ENCODE measurements around the gene FITM1. TPM values are rescaled to one million over a fixed set of nuclear protein-coding genes. Genes with fewer than 3 reads are reported as not detected.

FITM1 gene
- total and polyA plus RNA-seq, 4 experiments from 2014 or later: 0.69 to 4.2 (median 2.0) TPM

- H3K36me3 Mint-ChIP-seq: peaks cover 51% of the 10 kb centered on the region in 2 donors
- peaks cover 4 to 12% (median 7%) of the 10 kb centered on the region in 4 donors for H3K4me1 Mint-ChIP-seq
- H3K36me3 ChIP-seq (ENCODE audit: insufficient read depth, low read length): peaks cover 55% of the 10 kb centered on the region
- intact Hi-C loops (cut with micrococcal nuclease): no loop called here
- no peaks in the 10 kb centered on the region for H3K27me3 Mint-ChIP-seq
- H3K4me3 Mint-ChIP-seq: no peak overlapping the region
- H3K27me3 ChIP-seq (ENCODE audit: insufficient read depth, low read length): no peaks in the 10 kb centered on the region
- H3K27ac ChIP-seq (ENCODE audit: low read depth, low read length): no peak overlapping the region
- CTCF ChIA-PET (ENCODE audit: partially characterized antibody): no interaction called here
- POLR2A ChIA-PET (ENCODE audit: partially characterized antibody): no interaction called here
- no peaks in the 10 kb centered on the region for H3K9me3 ChIP-seq (ENCODE audit: control insufficient read depth in 1 of 2, low read length in 2 of 2)
- H3K4me1 ChIP-seq (ENCODE audit: insufficient read depth, low read length): no peaks in the 10 kb centered on the region
- H3K9me3 Mint-ChIP-seq: no peaks in the 10 kb centered on the region
- peak overlapping the region in 2 of 7 donors; percentile 44 to 48 for H3K27ac Mint-ChIP-seq
- no peak for DNase-seq
- H3K4me3 ChIP-seq (ENCODE audit: low read length in 2 of 2): no peak overlapping the region
These were observed 7.6 kb upstream of the FITM1 start for GRCh38 chr14:24122898-24123297.

- intact Hi-C loops (cut with micrococcal nuclease): no loop called here
- ChIA-PET POLR2A (ENCODE audit: partially characterized antibody) (interaction anchor here (1.3 to 1.6 kb wide), 3 partner anchors 9 to 12 kb away, joined by 4 to 5 read pairs (median 4); partner anchors contain the start of gene PSME1), CTCF (ENCODE audit: partially characterized antibody) (interaction anchor here (1.3 to 3.7 kb wide), 3 partner anchors 13 to 184 kb away, joined by 4 to 14 read pairs (median 6); partner anchors contain the start of genes CIDEB and PSME1)
These were observed 6.7 kb upstream of the FITM1 start for GRCh38 chr14:24123424-24124417.

DNA sequence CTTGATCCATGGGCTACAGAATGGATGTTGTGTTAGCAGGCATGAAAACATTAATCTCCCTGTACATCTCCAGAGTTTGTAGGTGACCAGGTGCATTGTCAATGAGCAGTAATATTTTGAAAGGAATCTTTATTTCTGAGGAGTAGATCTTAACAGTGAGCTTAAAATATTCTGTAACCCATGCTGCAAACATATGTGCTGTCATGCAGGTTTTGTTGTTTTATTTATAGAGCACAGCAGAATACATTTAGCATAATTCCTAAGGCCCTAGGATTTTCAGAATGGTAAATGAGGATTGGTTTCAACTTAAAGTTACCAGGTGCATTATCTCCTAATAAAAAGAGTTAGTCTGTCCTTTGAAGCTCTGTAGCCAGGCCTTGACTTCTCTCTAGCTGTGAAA is 3.5 kb upstream of the FITM1 start:
- Mint-ChIP-seq H3K4me3 (no peak overlapping the region), H3K4me1 (peaks cover 3 to 13% (median 8%) of the 10 kb centered on the region in 4 donors), H3K27me3 (no peaks in the 10 kb centered on the region), H3K36me3 (peaks cover 20 to 21% of the 10 kb centered on the region in 2 donors), H3K9me3 (no peaks in the 10 kb centered on the region), H3K27ac (peak overlapping the region in 1 of 7 donors; percentile 57)
- Histone ChIP-seq H3K4me3 (ENCODE audit: low read length in 2 of 2) (no peak overlapping the region), H3K36me3 (ENCODE audit: insufficient read depth, low read length) (peaks cover 19% of the 10 kb centered on the region), H3K4me1 (ENCODE audit: insufficient read depth, low read length) (peaks cover 4% of the 10 kb centered on the region), H3K27me3 (ENCODE audit: insufficient read depth, low read length) (no peaks in the 10 kb centered on the region), H3K27ac (ENCODE audit: low read depth, low read length) (no peak overlapping the region), H3K9me3 (ENCODE audit: control insufficient read depth in 1 of 2, low read length in 2 of 2) (no peaks in the 10 kb centered on the region)
- DNase-seq: no peak
- POLR2A ChIA-PET (ENCODE audit: partially characterized antibody): interaction anchor here (1.1 to 16.1 kb wide), 4 partner anchors 9 to 20 kb away, joined by 3 to 347 read pairs (median 8); partner anchors contain the start of genes DCAF11, EMC9, NRL and PSME1
- intact Hi-C loops (cut with micrococcal nuclease): no loop called here
- CTCF ChIA-PET (ENCODE audit: partially characterized antibody): interaction anchor here (0.9 to 3.7 kb wide), 3 partner anchors 11 to 74 kb away, joined by 3 to 14 read pairs (median 7); no protein-coding TSS in a partner anchor

More at GRCh38 chr14:24123424-24124417, 6.7 kb upstream of the FITM1 start:
- DNase-seq: no peak
- H3K9me3 Mint-ChIP-seq: no peaks in the 10 kb centered on the region
- H3K4me3 ChIP-seq (ENCODE audit: low read length in 2 of 2): no peak overlapping the region
- H3K27me3 ChIP-seq (ENCODE audit: insufficient read depth, low read length): no peaks in the 10 kb centered on the region
- H3K27ac Mint-ChIP-seq: peak overlapping the region in 5 of 7 donors; percentile 9 to 61 (median 51)
- no peaks in the 10 kb centered on the region for H3K4me1 ChIP-seq (ENCODE audit: insufficient read depth, low read length)
- H3K9me3 ChIP-seq (ENCODE audit: control insufficient read depth in 1 of 2, low read length in 2 of 2): no peaks in the 10 kb centered on the region
- H3K36me3 Mint-ChIP-seq: peaks cover 43 to 44% of the 10 kb centered on the region in 2 donors
- no peak overlapping the region for H3K27ac ChIP-seq (ENCODE audit: low read depth, low read length)
- H3K4me1 Mint-ChIP-seq: peaks cover 2 to 6% (median 4%) of the 10 kb centered on the region in 4 donors
- no peak overlapping the region for H3K4me3 Mint-ChIP-seq
- no peaks in the 10 kb centered on the region for H3K27me3 Mint-ChIP-seq
- peaks cover 47% of the 10 kb centered on the region for H3K36me3 ChIP-seq (ENCODE audit: insufficient read depth, low read length)

DNA sequence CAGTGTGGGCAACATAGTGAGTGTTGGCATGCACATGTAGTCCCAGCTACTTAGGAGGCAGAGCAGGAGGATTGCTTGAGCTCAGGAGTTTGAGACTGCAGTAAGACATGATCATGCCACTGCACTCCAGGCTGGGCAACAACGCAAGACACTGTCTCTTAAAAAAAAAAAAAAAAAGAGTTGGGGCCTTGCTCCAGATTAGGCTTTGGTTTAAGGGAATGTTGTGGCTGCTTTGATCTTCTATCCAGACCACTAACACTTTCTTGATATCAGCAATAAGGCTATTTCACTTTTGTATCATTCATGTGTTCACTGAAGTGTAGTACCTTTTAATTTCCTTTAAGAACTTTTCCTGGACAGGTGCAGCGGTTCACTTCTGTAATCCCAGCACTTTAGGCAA is 2.8 kb upstream of the FITM1 start:
- no peak for DNase-seq
- no peak overlapping the region for H3K27ac ChIP-seq (ENCODE audit: low read depth, low read length)
- no peaks in the 10 kb centered on the region for H3K27me3 ChIP-seq (ENCODE audit: insufficient read depth, low read length)
- peak overlapping the region in 1 of 7 donors; percentile 29 for H3K27ac Mint-ChIP-seq
- peaks cover 14% of the 10 kb centered on the region for H3K36me3 ChIP-seq (ENCODE audit: insufficient read depth, low read length)
- H3K9me3 ChIP-seq (ENCODE audit: control insufficient read depth in 1 of 2, low read length in 2 of 2): no peaks in the 10 kb centered on the region
- no peak overlapping the region for H3K4me3 ChIP-seq (ENCODE audit: low read length in 2 of 2)
- peaks cover 10 to 20% (median 13%) of the 10 kb centered on the region in 4 donors for H3K4me1 Mint-ChIP-seq
- ChIA-PET POLR2A (ENCODE audit: partially characterized antibody) (interaction anchor here (1.1 to 16.1 kb wide), 4 partner anchors 8 to 20 kb away, joined by 3 to 347 read pairs (median 8); partner anchors contain the start of genes DCAF11, EMC9, NRL and PSME1), CTCF (ENCODE audit: partially characterized antibody) (interaction anchor here (0.9 kb wide), 1 partner anchor 11 kb away, joined by 7 read pairs; no protein-coding TSS in a partner anchor)
- H3K27me3 Mint-ChIP-seq: no peaks in the 10 kb centered on the region
- peaks cover 15 to 18% of the 10 kb centered on the region in 2 donors for H3K36me3 Mint-ChIP-seq
- H3K4me3 Mint-ChIP-seq: no peak overlapping the region
- intact Hi-C loops (cut with micrococcal nuclease): no loop called here
- H3K4me1 ChIP-seq (ENCODE audit: insufficient read depth, low read length): peaks cover 11% of the 10 kb centered on the region
- H3K9me3 Mint-ChIP-seq: peaks cover 0 to 2% (median 0%) of the 10 kb centered on the region in 8 donors

DNA sequence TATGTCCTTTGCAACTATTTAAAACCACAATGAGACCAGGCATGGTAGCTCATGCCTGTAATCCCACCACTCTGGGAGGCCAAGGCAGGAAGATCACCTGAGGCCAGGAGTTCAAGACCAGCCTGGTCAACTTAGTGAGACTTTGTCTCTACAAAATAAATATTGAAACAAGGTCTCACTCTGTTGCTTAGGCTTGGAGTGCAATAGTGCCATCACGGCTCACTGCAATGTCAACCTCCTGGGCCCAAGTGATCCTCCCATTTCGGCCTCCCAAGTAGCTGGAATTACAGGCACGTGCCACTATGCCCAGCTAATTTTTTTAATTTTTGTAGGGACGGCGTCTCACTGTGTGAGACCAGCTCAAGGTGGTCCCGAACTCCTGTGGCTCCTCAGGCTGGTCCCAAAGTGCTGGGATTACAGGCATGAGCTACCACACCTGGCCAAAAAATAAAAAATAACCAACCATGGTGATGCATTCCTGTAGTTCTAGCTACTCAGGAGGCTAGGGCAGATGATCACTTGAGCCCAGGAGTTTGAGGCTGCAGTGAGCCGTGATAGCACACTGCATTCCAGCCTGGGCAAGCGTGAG is 955 bp upstream of the FITM1 start:
- Mint-ChIP-seq H3K36me3 (peaks cover 3% of the 10 kb centered on the region in 2 donors), H3K4me1 (peaks cover 16 to 26% (median 18%) of the 10 kb centered on the region in 4 donors), H3K4me3 (no peak overlapping the region), H3K27me3 (no peaks in the 10 kb centered on the region), H3K27ac (no peak overlapping the region), H3K9me3 (peaks cover 0 to 2% (median 0%) of the 10 kb centered on the region in 8 donors)
- H3K4me3 ChIP-seq (ENCODE audit: low read length in 2 of 2): no peak overlapping the region
- DNase-seq: no peak
- no peaks in the 10 kb centered on the region for H3K9me3 ChIP-seq (ENCODE audit: control insufficient read depth in 1 of 2, low read length in 2 of 2)
- ChIA-PET CTCF (ENCODE audit: partially characterized antibody) (interaction anchor here (0.6 to 0.9 kb wide), 2 partner anchors 32 to 68 kb away, joined by 3 read pairs; partner anchors contain the start of gene IRF9), POLR2A (ENCODE audit: partially characterized antibody) (interaction anchor here (16.1 kb wide), 1 partner anchor 12 kb away, joined by 347 read pairs; the partner anchor contains the start of genes DCAF11 and NRL)
- no peak overlapping the region for H3K27ac ChIP-seq (ENCODE audit: low read depth, low read length)
- peaks cover 17% of the 10 kb centered on the region for H3K4me1 ChIP-seq (ENCODE audit: insufficient read depth, low read length)
- H3K27me3 ChIP-seq (ENCODE audit: insufficient read depth, low read length): no peaks in the 10 kb centered on the region
- no peaks in the 10 kb centered on the region for H3K36me3 ChIP-seq (ENCODE audit: insufficient read depth, low read length)
- intact Hi-C loops (cut with micrococcal nuclease): no loop called here

DNA sequence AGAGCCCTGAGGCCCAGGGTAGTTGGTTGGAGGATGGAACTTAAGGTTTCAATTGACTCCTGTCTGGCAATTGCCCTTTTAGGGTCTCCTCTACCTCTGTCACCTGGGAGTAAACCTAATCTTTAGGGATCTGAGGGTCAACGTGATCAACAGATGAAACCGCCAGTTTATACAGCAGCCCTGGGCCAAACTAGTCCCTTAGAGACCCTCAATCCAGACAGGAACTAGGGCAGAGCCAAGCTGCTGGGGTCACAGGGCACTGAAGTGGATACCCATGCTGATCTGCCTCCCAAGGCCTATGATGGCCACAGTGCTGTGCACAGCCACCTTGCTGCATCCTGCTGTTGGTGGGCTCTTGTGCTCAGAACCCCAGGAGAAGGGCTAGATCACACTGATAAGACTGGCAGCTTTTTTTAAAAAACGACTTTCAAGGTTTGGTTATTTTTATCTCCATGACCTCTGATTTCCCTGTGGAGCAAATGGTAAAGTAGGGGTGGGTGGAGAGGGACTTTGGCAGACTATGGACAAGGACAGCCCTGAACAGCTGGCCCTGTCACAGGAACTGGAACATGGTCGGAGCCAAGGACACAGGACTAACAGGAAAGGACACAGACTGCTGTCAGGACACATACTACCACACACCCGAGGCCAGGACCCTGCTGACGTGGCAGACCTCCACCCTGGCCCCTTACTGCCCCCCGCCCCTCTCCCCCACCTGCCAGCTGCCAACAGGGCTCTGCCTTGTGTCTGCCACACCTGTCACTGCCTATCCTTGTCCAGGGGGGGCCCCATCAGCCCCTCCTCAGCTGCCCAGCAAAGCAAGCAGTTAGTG is 474 bp downstream of the FITM1 start:
- POLR2A ChIA-PET (ENCODE audit: partially characterized antibody): interaction anchor here (1.1 to 16.1 kb wide), 4 partner anchors 10 to 31 kb away, joined by 3 to 347 read pairs (median 13); partner anchors contain the start of genes DCAF11, EMC9, IRF9 and NRL
- intact Hi-C loops (cut with micrococcal nuclease): no loop called here

More for the DNA sequence above, 474 bp downstream of the FITM1 start:
- DNase-seq: no peak
- Mint-ChIP-seq H3K27me3 (no peaks in the 10 kb centered on the region), H3K9me3 (peaks cover 0 to 2% (median 0%) of the 10 kb centered on the region in 8 donors), H3K4me3 (peak overlapping the region in 2 of 8 donors; percentile 10 to 48), H3K4me1 (peaks cover 20 to 34% (median 25%) of the 10 kb centered on the region in 4 donors), H3K36me3 (peaks cover 0 to 2% of the 10 kb centered on the region in 2 donors), H3K27ac (peak overlapping the region in 6 of 7 donors; percentile 22 to 79 (median 64))
- Histone ChIP-seq H3K9me3 (ENCODE audit: control insufficient read depth in 1 of 2, low read length in 2 of 2) (no peaks in the 10 kb centered on the region), H3K27me3 (ENCODE audit: insufficient read depth, low read length) (no peaks in the 10 kb centered on the region), H3K36me3 (ENCODE audit: insufficient read depth, low read length) (no peaks in the 10 kb centered on the region), H3K27ac (ENCODE audit: low read depth, low read length) (no peak overlapping the region), H3K4me3 (ENCODE audit: low read length in 2 of 2) (no peak overlapping the region), H3K4me1 (ENCODE audit: insufficient read depth, low read length) (peaks cover 24% of the 10 kb centered on the region)
- CTCF ChIA-PET (ENCODE audit: partially characterized antibody): interaction anchor here (1.2 to 2.1 kb wide), 2 partner anchors 22 to 73 kb away, joined by 4 to 5 read pairs; no protein-coding TSS in a partner anchor

Measured in CD4-positive, alpha-beta memory T cell (primary cell).